Smooth muscle cell (in vitro differentiated cells): ENCODE data around the gene C17orf107. TPM values are rescaled to one million over a fixed set of nuclear protein-coding genes. Genes with fewer than 3 reads are reported as not detected.
"Not testable (repeated sequence)": the region's sequence is repeated elsewhere in the genome, so short reads cannot be mapped to it uniquely, and the experiment has no call there.

ENCODE experiments used
- DNase-seq: peaks from one replicate; lab custom pipeline; 2025; ENCODE audit not compliant: unreplicated experiment; lab: John Stamatoyannopoulos, UW
- H2AFZ ChIP-seq: fragments of 200-600 bp; sonication (generic); 2 replicates; pipeline ENCODE4 v1.6.0; 2016; ENCODE audit warnings: antibody characterized with exemption, low read depth, mild to moderate bottlenecking
- H3F3A ChIP-seq: fragments of 200-600 bp; sonication (generic); 2 replicates; pipeline ENCODE4 v1.6.0; 2017; ENCODE audit warnings: antibody characterized with exemption, low read depth
- H3K27ac ChIP-seq: fragments of 200-600 bp; sonication (generic); 2 replicates; pipeline ENCODE4 v1.5.1; 2016; ENCODE audit warnings: low read depth, mild to moderate bottlenecking
- H3K27me3 ChIP-seq: fragments of 200-600 bp; sonication (generic); 2 replicates; pipeline ENCODE4 v1.6.1; 2016; ENCODE audit warnings: low read depth, mild to moderate bottlenecking
- H3K36me3 ChIP-seq: fragments of 200-600 bp; sonication (generic); 2 replicates; pipeline ENCODE4 v1.5.1; 2016; ENCODE audit warnings: low read depth
- H3K4me1 ChIP-seq: fragments of 200-600 bp; sonication (generic); 2 replicates; pipeline ENCODE4 v1.5.1; 2016; ENCODE audit warnings: low read depth
- H3K4me2 ChIP-seq: fragments of 200-600 bp; sonication (generic); 2 replicates; pipeline ENCODE4 v1.6.0; 2016; ENCODE audit warnings: mild to moderate bottlenecking
- H3K4me3 ChIP-seq: fragments of 200-600 bp; sonication (generic); 2 replicates; pipeline ENCODE4 v1.5.1; 2016; ENCODE audit warnings: mild to moderate bottlenecking
- H3K79me2 ChIP-seq: fragments of 200-600 bp; sonication (generic); 2 replicates; pipeline ENCODE4 v1.6.0; 2016; ENCODE audit warnings: low read depth, mild to moderate bottlenecking
- H3K9ac ChIP-seq: fragments of 200-600 bp; sonication (generic); 2 replicates; pipeline ENCODE4 v1.6.0; 2016; ENCODE audit warnings: low read depth
- H3K9me3 ChIP-seq: fragments of 200-600 bp; sonication (generic); replicated peaks from 2 replicates; pipeline ENCODE4 v1.5.1; 2016; ENCODE audit warnings: low read depth
- H4K20me1 ChIP-seq: fragments of 200-600 bp; sonication (generic); 2 replicates; pipeline ENCODE4 v1.6.0; 2016; ENCODE audit warnings: low read depth
- CTCF ChIP-seq: fragments of 200-600 bp; sonication (generic); IDR thresholded peaks from 2 replicates; pipeline ENCODE4 v1.5.1; 2017; ENCODE audit warnings: borderline replicate concordance, mild to moderate bottlenecking, antibody characterized with exemption; ENCODE audit not compliant: insufficient read depth, poor library complexity, severe bottlenecking
- WGBS: methylation state at CpG from one replicate; pipeline ENCODE4 v1.1.7; 2016; ENCODE audit warnings: low lambda C conversion rate; 5-methylcytosine and 5-hydroxymethylcytosine counted together
- polyA plus RNA-seq: library from polyadenylated mRNA; unstranded; fragments of >200 nt; fragmentation: Nextera tagmentation; extraction: Ambion mirVana; gene quantifications from 2 replicates; pipeline ENCODE4 v1.2.1, GENCODE V29; 2016
- total RNA-seq: library from RNA; depleted of rRNA; stranded (reverse); fragments of >200 nt; gene quantifications from 2 replicates; pipeline ENCODE4 v1.2.3, GENCODE V29; 2014

Gene C17orf107
- total and polyA plus RNA-seq, 2 experiments from 2014 or later, result 5.0 to 10.7 TPM

GRCh38 chr17:4902540-4902939 lies 3.2 kb downstream of the C17orf107 start:
- Histone ChIP-seq H3K36me3 (no peaks in the 10 kb centered on the region), H3F3A (peaks cover 8% of the 10 kb centered on the region), H3K4me1 (no peaks in the 10 kb centered on the region), H2AFZ (no peak overlapping the region), H4K20me1 (no peaks in the 10 kb centered on the region), H3K9me3 (no peaks in the 10 kb centered on the region), H3K4me3 (no peak overlapping the region), H3K27me3 (no peaks in the 10 kb centered on the region), H3K4me2 (no peak overlapping the region), H3K79me2 (no peaks in the 10 kb centered on the region), H3K9ac (no peak overlapping the region), H3K27ac (no peak overlapping the region)
- DNase-seq, result no peak
- no peak for TF ChIP-seq CTCF
- 87% methylated on average over 8 of the region's 8 CpGs for WGBS

- Histone ChIP-seq H2AFZ (no peak within 1 kb of the TSS), H3K27ac (no peak within 1 kb of the TSS), H3K4me2 (no peak within 1 kb of the TSS), H3K4me1 (no peaks in the 10 kb centered on the region), H3K4me3 (no peak within 1 kb of the TSS), H3K27me3 (no peaks in the 10 kb centered on the region), H3K79me2 (no peaks in the 10 kb centered on the region), H4K20me1 (no peaks in the 10 kb centered on the region), H3K9me3 (no peaks in the 10 kb centered on the region), H3K36me3 (no peaks in the 10 kb centered on the region), H3F3A (peaks cover 8% of the 10 kb centered on the region), H3K9ac (no peak within 1 kb of the TSS)
- WGBS, result 45% methylated on average over 8 of the region's 10 CpGs
- no peak for DNase-seq
- peak; percentile 71 for TF ChIP-seq CTCF
Observed at GRCh38 chr17:4903051-4903818, 3.9 kb downstream of the C17orf107 start, which contains the start of gene CHRNE. TSS of gene CHRNE (minus strand) at chr17:4903098. CDS start at chr17:4903063, 35 bp downstream.

GRCh38 chr17:4906642-4907041 lies 7.3 kb downstream of the C17orf107 start:
- H3K36me3 ChIP-seq, H3K4me1 ChIP-seq, H3K9me3 ChIP-seq, H3K79me2 ChIP-seq, H3K27me3 ChIP-seq, H3F3A ChIP-seq, H4K20me1 ChIP-seq, H2AFZ ChIP-seq, H3K27ac ChIP-seq, DNase-seq, H3K4me2 ChIP-seq, H3K4me3 ChIP-seq, H3K9ac ChIP-seq: not testable (repeated sequence)

GRCh38 chr17:4908301-4908700 lies 9.0 kb downstream of the C17orf107 start:
- Histone ChIP-seq H3K9me3 (no peaks in the 10 kb centered on the region), H3K27ac (peak overlapping the region; percentile 87), H3K4me3 (no peak overlapping the region), H3F3A (no peaks in the 10 kb centered on the region), H2AFZ (no peak overlapping the region), H3K79me2 (no peaks in the 10 kb centered on the region), H3K36me3 (no peaks in the 10 kb centered on the region), H3K4me2 (no peak overlapping the region), H3K9ac (no peak overlapping the region), H3K27me3 (no peaks in the 10 kb centered on the region), H3K4me1 (no peaks in the 10 kb centered on the region), H4K20me1 (no peaks in the 10 kb centered on the region)
- 23% methylated on average over 10 of the region's 10 CpGs for WGBS
- no peak for TF ChIP-seq CTCF
- no peak for DNase-seq
